C4-2B (cell line): Measurements from ENCODE around the gene NKD1.

Source experiments
- H3K27ac ChIP-seq: fragments of 450-650 bp; 2 replicates; pipeline ENCODE4 v1.5.1; 2017
- ZFX ChIP-seq: fragments of 450-650 bp; IDR thresholded peaks from 2 replicates; pipeline ENCODE4 v1.6.1; 2017
- TF ChIP-seq, protein P1 (sequence below): fragments of 450-650 bp; conservative IDR thresholded peaks from 2 replicates; pipeline ENCODE4 v1.5.1; 2017; ENCODE audit warnings: mild to moderate bottlenecking

NKD1 gene

DNA sequence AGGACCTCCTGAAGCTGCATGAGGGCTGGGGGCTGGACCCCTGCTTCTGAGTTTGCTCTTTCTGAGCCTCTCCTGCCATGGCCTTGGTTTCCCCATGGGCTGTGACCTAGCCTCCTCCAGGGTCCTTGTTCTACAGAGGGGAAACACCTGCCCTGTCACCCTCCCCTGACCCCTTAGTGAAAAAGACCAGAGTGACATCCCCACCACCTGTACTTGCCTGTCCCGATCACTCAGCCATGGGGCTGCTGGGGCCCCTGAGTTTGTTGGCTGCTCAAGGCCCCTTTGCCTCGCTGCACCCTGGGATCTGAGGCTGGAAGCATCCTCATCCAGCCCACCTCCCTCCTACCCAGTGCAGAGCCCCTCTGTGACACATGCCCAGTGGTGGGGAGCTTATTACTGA is 146.0 kb downstream of the NKD1 start:
- no peak overlapping the region for H3K27ac ChIP-seq
- TF ChIP-seq, protein P1, sequence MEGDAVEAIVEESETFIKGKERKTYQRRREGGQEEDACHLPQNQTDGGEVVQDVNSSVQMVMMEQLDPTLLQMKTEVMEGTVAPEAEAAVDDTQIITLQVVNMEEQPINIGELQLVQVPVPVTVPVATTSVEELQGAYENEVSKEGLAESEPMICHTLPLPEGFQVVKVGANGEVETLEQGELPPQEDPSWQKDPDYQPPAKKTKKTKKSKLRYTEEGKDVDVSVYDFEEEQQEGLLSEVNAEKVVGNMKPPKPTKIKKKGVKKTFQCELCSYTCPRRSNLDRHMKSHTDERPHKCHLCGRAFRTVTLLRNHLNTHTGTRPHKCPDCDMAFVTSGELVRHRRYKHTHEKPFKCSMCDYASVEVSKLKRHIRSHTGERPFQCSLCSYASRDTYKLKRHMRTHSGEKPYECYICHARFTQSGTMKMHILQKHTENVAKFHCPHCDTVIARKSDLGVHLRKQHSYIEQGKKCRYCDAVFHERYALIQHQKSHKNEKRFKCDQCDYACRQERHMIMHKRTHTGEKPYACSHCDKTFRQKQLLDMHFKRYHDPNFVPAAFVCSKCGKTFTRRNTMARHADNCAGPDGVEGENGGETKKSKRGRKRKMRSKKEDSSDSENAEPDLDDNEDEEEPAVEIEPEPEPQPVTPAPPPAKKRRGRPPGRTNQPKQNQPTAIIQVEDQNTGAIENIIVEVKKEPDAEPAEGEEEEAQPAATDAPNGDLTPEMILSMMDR, result no peak
- no peak for TF ChIP-seq ZFX

DNA sequence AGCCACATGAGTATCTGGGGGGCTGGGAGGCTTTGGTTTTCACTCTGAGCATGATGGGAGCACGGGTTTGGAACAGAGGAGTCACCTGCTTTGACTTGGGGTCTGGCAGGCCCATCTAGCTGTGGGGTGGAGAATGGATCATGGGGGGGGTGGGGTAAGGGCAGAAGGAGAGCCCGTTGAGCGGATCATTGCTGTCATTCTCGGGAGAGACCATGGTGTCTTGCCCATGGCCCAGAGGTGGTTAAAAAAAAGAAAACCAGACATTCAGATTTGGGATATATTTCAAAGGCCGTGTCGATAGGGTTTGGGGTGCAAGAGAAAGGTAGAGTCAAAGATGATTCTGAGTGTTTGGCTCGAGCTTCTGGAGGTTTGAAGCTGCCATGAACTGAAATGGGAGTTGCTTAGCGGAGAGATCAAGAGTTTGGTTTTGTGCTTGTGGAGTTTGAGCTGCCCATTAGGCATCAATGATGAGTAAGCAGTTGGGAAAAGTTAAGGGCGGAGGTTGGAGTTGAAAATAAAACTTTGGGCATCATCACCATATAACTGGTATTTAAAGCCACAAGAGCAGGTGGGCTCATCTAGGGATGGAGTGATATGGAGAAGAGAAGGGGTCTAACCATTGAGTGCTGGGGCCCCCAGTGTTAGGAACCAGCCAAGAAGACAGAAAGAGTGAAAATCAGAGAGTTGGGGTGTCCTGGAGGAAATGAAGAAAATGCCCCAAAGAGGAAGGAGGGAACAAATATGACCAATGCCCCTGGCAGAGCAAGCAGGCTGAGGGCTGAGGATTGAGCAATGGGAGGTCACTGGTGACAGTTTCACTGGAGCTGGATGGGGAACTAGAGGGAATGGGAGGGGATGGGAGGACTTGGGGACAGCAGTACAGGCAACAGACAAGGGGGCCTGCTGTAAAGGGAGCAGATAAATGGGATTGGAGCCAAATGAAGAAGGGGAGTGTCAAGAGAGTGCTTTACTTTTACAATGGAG is 147.1 kb downstream of the NKD1 start:
- TF ChIP-seq, protein P1, result no peak
- no peak for TF ChIP-seq ZFX
- no peak overlapping the region for H3K27ac ChIP-seq

DNA sequence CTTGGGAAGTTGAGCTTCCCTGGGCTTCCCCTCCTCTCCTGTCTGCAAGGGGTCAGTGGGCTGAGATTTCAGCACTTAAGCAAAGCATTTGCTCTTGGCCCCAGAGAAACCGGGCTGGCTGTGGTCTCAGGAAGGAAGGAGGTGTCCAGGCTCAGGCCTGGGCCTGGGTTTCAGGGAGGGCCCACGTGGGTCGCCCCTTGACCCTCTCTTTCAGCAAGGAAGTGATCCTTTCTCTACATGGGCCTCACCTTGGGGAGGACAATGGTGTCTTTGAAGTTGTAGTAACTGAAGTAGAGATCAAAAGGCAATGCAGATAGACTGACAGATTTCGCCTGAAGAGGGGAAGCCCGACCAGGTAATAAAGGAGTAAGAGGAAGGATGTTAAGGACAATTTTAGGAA is 147.9 kb downstream of the NKD1 start:
- no peak for TF ChIP-seq ZFX
- TF ChIP-seq, protein P1, result no peak
- no peak overlapping the region for H3K27ac ChIP-seq

DNA sequence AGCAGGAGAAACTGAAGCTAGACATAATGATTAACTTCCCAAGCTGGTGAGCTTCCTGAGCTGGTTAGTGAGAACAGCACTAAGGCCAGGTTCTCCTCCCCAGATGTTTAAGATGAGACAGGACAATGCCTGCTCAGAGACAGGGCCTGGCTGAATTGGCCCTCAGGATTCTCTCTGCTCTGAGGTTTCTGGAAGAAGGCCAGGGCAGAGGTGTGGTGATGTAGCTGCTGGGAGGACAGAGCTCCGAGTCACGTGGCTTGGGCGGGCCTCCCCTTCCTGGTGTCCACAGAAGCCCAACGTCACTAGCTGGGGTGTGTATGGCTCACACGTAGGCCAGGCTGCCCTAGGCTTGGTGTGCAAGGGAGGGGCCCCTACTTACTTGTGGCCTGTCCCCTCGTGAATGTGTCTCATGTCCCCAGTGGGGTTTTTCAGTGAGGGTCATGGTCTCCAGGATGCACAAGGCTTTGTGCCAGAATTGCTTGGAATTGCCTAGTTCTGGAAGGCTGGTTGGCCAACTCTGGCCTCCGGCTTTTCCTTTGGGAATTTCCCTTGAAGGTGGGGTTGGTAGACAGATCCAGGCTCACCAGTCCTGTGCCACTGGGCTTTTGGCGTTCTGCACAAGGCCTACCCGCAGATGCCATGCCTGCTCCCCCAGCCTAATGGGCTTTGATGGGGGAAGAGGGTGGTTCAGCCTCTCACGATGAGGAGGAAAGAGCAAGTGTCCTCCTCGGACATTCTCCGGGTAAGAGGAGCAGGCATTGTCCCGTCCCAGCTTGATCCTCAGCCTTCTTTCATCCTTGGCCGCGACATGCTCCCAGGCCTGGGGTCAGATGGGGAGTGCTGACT is 148.6 kb downstream of the NKD1 start:
- TF ChIP-seq, protein P1, result no peak
- no peak for TF ChIP-seq ZFX
- H3K27ac ChIP-seq, result no peak overlapping the region

DNA sequence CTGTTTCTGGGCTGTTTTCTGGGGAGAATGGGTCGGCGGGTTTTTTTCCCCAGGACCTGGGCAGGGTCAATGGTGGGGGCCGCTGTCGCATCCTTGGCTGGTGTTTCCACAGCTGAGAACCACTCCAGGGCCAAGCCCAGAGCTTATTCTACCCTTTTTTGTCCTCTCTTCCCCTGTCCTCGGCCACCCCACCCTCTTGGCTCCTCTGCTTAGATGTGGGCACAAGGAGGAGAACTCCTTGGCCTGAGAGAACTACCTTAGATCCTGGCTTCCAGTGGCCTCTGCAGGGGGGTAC is 149.2 kb downstream of the NKD1 start:
- TF ChIP-seq ZFX, result no peak
- TF ChIP-seq, protein P1, result no peak
- H3K27ac ChIP-seq, result no peak overlapping the region

DNA sequence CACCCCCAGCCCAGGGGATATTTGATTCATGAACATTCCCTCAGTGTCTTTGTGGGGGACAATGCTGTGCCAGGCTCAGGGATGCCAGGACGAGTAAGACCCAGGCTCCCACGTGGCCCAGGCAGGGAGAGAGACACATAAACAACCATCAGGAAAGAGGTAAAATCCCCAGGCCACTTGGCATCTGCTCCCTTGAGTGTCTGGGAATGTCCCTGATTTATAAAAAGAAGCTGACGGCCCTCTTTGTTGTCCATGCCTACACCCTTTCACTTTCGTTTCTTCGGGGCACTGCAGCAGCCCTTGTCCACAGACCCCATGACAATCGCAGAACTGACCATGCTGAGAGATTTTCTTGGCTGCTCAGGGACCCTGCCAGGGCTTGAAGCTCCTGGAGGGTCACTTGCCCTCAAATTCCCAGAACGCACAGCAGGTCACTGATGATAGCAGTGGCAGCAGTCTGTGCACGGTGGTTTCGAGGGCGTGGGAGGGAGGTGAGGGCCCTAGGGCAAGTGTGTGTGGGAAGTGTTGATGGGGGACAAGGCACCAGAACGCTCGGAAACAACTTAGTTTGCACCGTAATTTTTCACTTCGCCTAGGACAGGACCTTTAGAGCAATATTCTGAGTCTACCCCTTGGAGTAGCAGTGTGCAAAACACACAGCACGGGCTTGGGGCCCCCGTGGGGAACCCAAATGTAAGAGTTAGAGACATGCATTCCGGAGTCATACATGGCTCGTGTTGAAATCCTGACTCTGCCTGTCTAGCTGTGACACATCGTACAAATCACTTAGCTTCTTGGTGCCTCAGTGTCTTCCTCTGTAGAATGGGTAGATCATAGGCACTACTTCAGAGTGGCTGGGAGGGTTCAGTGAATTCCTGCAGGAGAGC is 149.9 kb downstream of the NKD1 start:
- TF ChIP-seq ZFX, result no peak
- TF ChIP-seq, protein P1, result no peak
- H3K27ac ChIP-seq, result no peak overlapping the region
